SK-MEL-5 (cell line): ENCODE results near the gene ARL8B. TPM values are rescaled to one million over a fixed set of nuclear protein-coding genes. Genes with fewer than 3 reads are reported as not detected.

Source experiments
- DNase-seq: peaks from one replicate; pipeline ENCODE4 v3.0.0-alpha.2; 2016; ENCODE audit warnings: low read depth, low spot score
- in situ Hi-C: cut with HindIII; loops from 2 replicates; pipeline ENCODE4 v1.10.0; 2016; ENCODE audit warnings: low sequenced_read_pairs, high pct_unique_total_duplicates, low pct_unique_long_range_greater_than_20kb
- small RNA-seq, 2 experiments: library from RNA; depleted of rRNA; stranded (forward); fragments of <200 nt; gene quantifications; one replicate each; pipeline ENCODE3, GENCODE V24; 2014
- total RNA-seq: library from RNA; depleted of rRNA; stranded (reverse); fragments of >200 nt; shearing (Covaris generic); gene quantifications from 2 replicates; pipeline ENCODE4 v1.2.3, GENCODE V29; 2014; rRNA removed

The ARL8B gene
- total RNA-seq, 1 experiment from 2014 or later: 100 TPM

GRCh38 chr3:5214352-5214751, 92.3 kb downstream of the ARL8B start:
- in situ Hi-C loops: no loop called here
- DNase-seq: no peak

DNA sequence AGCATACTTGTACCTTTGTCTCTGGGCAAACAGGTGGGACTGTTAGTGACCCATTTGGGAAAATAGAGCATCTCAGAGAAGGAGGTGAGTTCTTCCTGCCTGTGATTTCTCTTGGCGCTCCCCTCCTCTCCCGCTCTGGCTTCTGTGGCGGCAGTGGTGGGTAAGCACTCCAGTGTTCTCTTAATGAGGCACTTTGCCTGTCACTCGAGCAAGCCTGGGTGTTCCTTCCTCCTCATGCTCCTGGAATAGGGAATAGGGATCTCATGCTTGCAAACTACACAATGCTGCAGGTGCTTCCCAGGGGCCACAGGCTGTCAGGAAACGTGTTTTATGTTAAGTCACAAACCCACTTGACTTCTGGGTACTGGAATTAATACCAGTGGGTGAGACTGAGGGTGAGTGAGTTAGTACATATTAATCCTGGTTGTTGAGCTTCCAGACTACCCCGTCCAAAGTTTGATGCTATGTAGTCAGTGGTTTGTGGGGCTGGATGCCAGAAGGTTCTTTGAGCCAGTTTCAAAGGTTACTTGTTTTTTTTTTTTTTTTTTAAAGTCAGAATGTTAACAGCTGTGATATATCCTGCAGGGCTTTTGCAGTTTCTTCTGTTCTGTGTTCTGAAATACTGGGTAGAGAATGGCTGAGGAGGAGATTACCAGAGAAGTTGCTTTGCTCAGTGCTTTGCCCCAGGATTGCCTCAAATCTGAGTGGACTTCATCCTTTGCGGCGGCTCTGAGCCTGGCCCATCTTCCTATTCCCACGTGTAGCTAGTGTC, 95.9 kb downstream of the ARL8B start:
- in situ Hi-C loops: no loop called here
- DNase-seq: no peak

GRCh38 chr3:5218815-5219214, 96.7 kb downstream of the ARL8B start:
- in situ Hi-C loops: no loop called here
- no peak for DNase-seq

GRCh38 chr3:5219216-5219615, 97.1 kb downstream of the ARL8B start:
- DNase-seq: no peak
- in situ Hi-C loops: no loop called here

- DNase-seq: no peak
- in situ Hi-C loops: no loop called here
Observed at GRCh38 chr3:5220193-5220592, 98.1 kb downstream of the ARL8B start.

DNA sequence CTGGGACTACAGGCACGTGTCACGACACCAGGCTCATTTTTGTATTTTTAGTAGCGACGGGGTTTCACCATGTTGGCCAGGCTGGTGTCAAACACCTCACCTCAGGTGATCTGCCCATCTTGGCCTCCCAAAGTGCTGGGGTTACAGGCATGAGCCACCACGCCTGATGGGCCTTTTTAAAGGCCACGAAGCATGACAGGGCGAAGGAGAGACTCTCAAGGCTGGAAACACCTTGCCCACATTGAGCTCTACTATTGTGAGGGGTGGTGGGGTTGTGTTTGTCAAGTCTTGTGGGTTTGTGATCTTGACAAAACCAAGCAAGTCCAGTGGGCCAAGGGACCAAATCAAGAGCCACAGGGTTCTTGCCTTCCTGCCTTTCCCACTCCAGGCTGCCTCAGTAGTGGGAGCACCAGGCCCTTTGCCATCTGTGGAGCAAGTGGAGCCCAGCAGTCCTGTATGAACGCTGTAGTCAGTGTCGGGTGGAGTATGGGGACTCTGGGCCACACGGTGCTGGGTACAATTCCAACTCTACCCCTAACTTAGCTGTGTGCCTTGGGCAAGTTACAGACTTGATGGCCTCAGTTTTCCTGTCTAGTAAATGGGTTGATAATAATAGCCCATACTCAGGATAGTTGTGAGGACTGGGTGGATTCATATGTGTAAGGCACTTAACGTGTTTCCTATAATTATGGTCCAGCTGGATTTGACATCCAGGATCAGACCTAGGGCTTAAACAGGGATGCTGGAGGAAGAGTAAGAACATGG, 98.8 kb downstream of the ARL8B start:
- in situ Hi-C loops: no loop called here

DNA sequence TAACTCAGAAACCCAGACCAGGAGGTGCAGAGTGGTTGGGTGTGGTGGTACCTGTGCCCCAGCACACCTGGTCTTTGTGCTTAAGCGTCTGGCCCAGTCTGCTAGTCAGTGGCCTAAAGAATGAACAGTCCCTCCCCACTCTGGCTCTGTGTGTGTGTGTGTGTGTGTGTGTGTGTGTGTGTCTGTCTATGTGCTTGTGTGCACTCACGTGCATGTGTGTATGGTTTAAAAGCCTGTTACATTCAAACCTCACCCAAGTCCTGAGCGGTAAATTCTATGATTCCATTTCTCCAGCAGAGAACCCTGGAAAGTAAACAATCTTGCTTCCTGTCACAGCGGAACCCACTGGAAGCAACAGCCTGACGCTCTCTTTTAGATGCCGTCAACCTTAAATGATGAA, 99.6 kb downstream of the ARL8B start:
- in situ Hi-C loops: no loop called here
- no peak for DNase-seq

More for the DNA sequence above, 98.8 kb downstream of the ARL8B start:
- DNase-seq: no peak

- DNase-seq: no peak
- in situ Hi-C loops: no loop called here
Observed at GRCh38 chr3:5222283-5223005, 100.4 kb downstream of the ARL8B start.

GRCh38 chr3:5226783-5227182, 104.7 kb downstream of the ARL8B start:
- in situ Hi-C loops: no loop called here
- peak; percentile 50 for DNase-seq

DNA sequence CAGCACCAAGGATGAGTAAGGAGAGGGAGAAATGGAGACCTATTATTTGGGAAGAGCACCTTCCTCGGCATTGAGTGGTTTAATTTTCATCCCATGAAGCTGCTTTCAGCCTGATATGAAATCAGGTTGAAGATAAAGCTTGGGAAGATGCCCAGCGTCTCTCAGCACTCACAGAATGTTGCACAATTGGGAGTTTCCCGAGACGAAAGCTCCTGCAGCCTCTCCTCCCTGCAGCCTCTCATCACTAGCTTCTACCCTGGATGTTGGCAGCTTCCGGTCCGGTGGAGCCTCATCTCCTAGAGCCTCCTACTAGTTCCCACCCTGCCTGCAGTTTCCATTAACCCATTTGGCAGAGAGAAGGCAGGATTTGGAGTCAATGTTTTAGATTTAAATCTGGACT, 105.7 kb downstream of the ARL8B start:
- in situ Hi-C loops: no loop called here
- no peak for DNase-seq

- DNase-seq: no peak
- in situ Hi-C loops: no loop called here
Observed at GRCh38 chr3:5229414-5229813, 107.3 kb downstream of the ARL8B start.

Small RNAs within 50 kb of the gene (small RNA-seq; reads per million reads assigned to genes)
- 0 reads per million in 2 experiments for gene AC090955.1
- 0 reads per million in 2 experiments for gene RF00019

Other genes with a start within 250 kb of the ARL8B start
- 61.3 and 81.0 TPM in 2 replicates for gene BHLHE40, start 142.9 kb upstream of the ARL8B start, total RNA-seq
- gene EDEM1, start 65.4 kb downstream of the ARL8B start, total RNA-seq: 19.1 and 21.6 TPM in 2 replicates